B cell (primary cell): Measurements from ENCODE around the gene TOR1AIP2.

ENCODE experiments used
- CTCF ChIP-seq: fragments of 200-600 bp; IDR thresholded peaks from one replicate; pipeline ENCODE4 v1.8.0; 2022; ENCODE audit warnings: antibody characterized with exemption, mild to moderate bottlenecking
- EZH2 ChIP-seq: IDR thresholded peaks from 2 replicates; pipeline ENCODE4 v1.6.1; 2012; ENCODE audit warnings: borderline replicate concordance, low read depth, mild to moderate bottlenecking, moderate library complexity, low read length; ENCODE audit not compliant: insufficient read depth, poor library complexity, severe bottlenecking

GRCh38 chr1:179793281-179793680 is 84.3 kb downstream of the TOR1AIP2 start:
- TF ChIP-seq CTCF (no peak), EZH2 (no peak)
